ENCODE data around the gene FAM89B. TPM values are rescaled to one million over a fixed set of nuclear protein-coding genes. Genes with fewer than 3 reads are reported as not detected.

The FAM89B gene
- total and polyA plus RNA-seq, 2 donors (not counting 3 experiments of a cell fraction or from before 2014, with no cell fraction given), result 63.1 to 153 TPM

GRCh38 chr11:65542738-65543390 lies 29.5 kb upstream of the FAM89B start:
- no peak overlapping the region for H3K27ac ChIP-seq (ENCODE audit: insufficient read depth, low read depth, low read length)
- POLR2A ChIA-PET, result no interaction called here
- no peaks in the 10 kb centered on the region for H4K20me1 ChIP-seq (replicated peaks; ENCODE audit: control insufficient read depth, extremely low read depth, insufficient read depth, low read length)

More at GRCh38 chr11:65542738-65543390, 29.5 kb upstream of the FAM89B start:
- H2AFZ ChIP-seq (ENCODE audit: low read depth, low read length), result no peak overlapping the region
- no peak overlapping the region for H3K4me3 ChIP-seq (replicated peaks in 1 of 3; ENCODE audit: insufficient read depth in 1 of 3, low read depth in 1 of 3, low read length in 3 of 3)
- DNase-seq (ENCODE audit: low read depth, low spot score), result no peak
- no peaks in the 10 kb centered on the region for H3K9me1 ChIP-seq (replicated peaks; ENCODE audit: control insufficient read depth, extremely low read depth, insufficient read depth, low read length)
- peaks cover 0 to 24% of the 10 kb centered on the region in 2 experiments for H3K36me3 ChIP-seq (ENCODE audit: control insufficient read depth in 2 of 2, extremely low read depth in 1 of 2, insufficient read depth in 2 of 2, low read length in 2 of 2)
- CTCF ChIA-PET, result interaction anchor here (1.2 to 6.1 kb wide), 3 partner anchors 14 to 48 kb away, joined by 3 to 206 read pairs (median 146); partner anchors contain the start of genes FAM89B, KCNK7 and ZNRD2
- no peaks in the 10 kb centered on the region for H3K9me3 ChIP-seq (replicated peaks; ENCODE audit: control insufficient read depth, insufficient read depth, low read length)
- no peak for TF ChIP-seq FOS (IDR thresholded peaks at IDR 0.05; ENCODE audit: borderline replicate concordance, insufficient read depth, low read length)
- no peak for TF ChIP-seq MAX (IDR thresholded peaks at IDR 0.05; ENCODE audit: insufficient read depth, insufficient read length)
- no peak for TF ChIP-seq POLR2A (IDR thresholded peaks at IDR 0.05; ENCODE audit: low read depth, low read length)
- TF ChIP-seq MYC (IDR thresholded peaks at IDR 0.05; ENCODE audit: low read depth, low read length), result no peak
- no peak for TF ChIP-seq CTCF (IDR thresholded peaks at IDR 0.05; ENCODE audit: extremely low read depth in 1 of 2, insufficient read depth in 1 of 2, low read depth in 1 of 2, low read length in 2 of 2)
- no peak for TF ChIP-seq EZH2 (IDR thresholded peaks at IDR 0.05; ENCODE audit: borderline replicate concordance, low read depth, low read length, severe bottlenecking)
- no peak for TF ChIP-seq POLR2AphosphoS5 (IDR thresholded peaks at IDR 0.05; ENCODE audit: insufficient read depth, low read depth, low read length)
- TF ChIP-seq JUN (IDR thresholded peaks at IDR 0.05; ENCODE audit: borderline replicate concordance, insufficient read depth, insufficient read length, low read depth), result no peak
- TF ChIP-seq GATA2 (IDR thresholded peaks at IDR 0.05; ENCODE audit: insufficient read depth, insufficient read length, low read depth, low read length), result no peak
- intact Hi-C loops (cut with micrococcal nuclease) (no loop called here), dilution Hi-C loops (cut with MboI; ENCODE audit: extremely low pct_ligation_motif_present, low sequenced_read_pairs) (no loop called here)
- no peaks in the 10 kb centered on the region for H3K27me3 ChIP-seq (ENCODE audit: control insufficient read depth in 2 of 2, insufficient read depth in 2 of 2, low read length in 2 of 2)
- no peak for FAIRE-seq
- H3K9ac ChIP-seq (replicated peaks; ENCODE audit: extremely low read depth, insufficient read depth, low read length), result no peak overlapping the region
- no peak overlapping the region for H3K4me2 ChIP-seq (ENCODE audit: insufficient read depth, low read length)
- peaks cover 6% of the 10 kb centered on the region for H3K4me1 ChIP-seq (ENCODE audit: control insufficient read depth, extremely low read depth, insufficient read depth, low read length)
- no peaks in the 10 kb centered on the region for H3K79me2 ChIP-seq (ENCODE audit: control insufficient read depth, insufficient read depth, low read length)
- no TSS peak for BruUV-seq (replicated peaks)

Measured in endothelial cell of umbilical vein (primary cell).